Osteoblast (primary cell): ENCODE results near the gene SPATA6L. TPM values are rescaled to one million over a fixed set of nuclear protein-coding genes. Genes with fewer than 3 reads are reported as not detected.

ENCODE experiments used
- DNase-seq: peaks from one replicate; pipeline ENCODE4 v3.0.0; 2011; ENCODE audit warnings: low spot score, mixed read lengths; ENCODE audit not compliant: insufficient read length; ENCODE audit errors: missing footprints
- H2AFZ ChIP-seq: 2 replicates; pipeline ENCODE4 v1.6.0; 2011; ENCODE audit warnings: mild to moderate bottlenecking, low read length
- H3K27ac ChIP-seq: 2 replicates; pipeline ENCODE4 v1.5.1; 2011; ENCODE audit warnings: mild to moderate bottlenecking, low read depth, low read length, moderate library complexity
- H3K27me3 ChIP-seq: 2 replicates; pipeline ENCODE4 v1.6.0; 2012; ENCODE audit warnings: mild to moderate bottlenecking, control low read depth, inconsistent platforms, low read length, moderate library complexity; ENCODE audit not compliant: insufficient read depth
- H3K36me3 ChIP-seq: 2 replicates; pipeline ENCODE4 v1.5.1; 2011; ENCODE audit warnings: mild to moderate bottlenecking, low read length, control low read depth, moderate library complexity; ENCODE audit not compliant: insufficient read depth
- H3K4me1 ChIP-seq: 2 replicates; pipeline ENCODE4 v1.5.1; 2011; ENCODE audit warnings: mild to moderate bottlenecking, low read length, control low read depth, moderate library complexity; ENCODE audit not compliant: insufficient read depth
- H3K4me2 ChIP-seq: 2 replicates; pipeline ENCODE4 v1.6.0; 2011; ENCODE audit warnings: mild to moderate bottlenecking, low read length; ENCODE audit not compliant: insufficient read depth
- H3K4me3 ChIP-seq: fragments of 200-600 bp; sonication (generic); 3 replicates; pipeline ENCODE4 v1.5.1; 2012; ENCODE audit warnings: mild to moderate bottlenecking, low read length, inconsistent platforms; ENCODE audit not compliant: insufficient read depth
- H3K79me2 ChIP-seq: 2 replicates; pipeline ENCODE4 v1.6.0; 2012; ENCODE audit warnings: mild to moderate bottlenecking, low read length, control low read depth, inconsistent platforms; ENCODE audit not compliant: insufficient read depth
- H3K9me3 ChIP-seq: 2 replicates; pipeline ENCODE4 v1.5.1; 2011; ENCODE audit warnings: low read depth, low read length, control low read depth
- H4K20me1 ChIP-seq: 2 replicates; pipeline ENCODE4 v1.6.0; 2012; ENCODE audit warnings: mild to moderate bottlenecking, low read length, control low read depth; ENCODE audit not compliant: insufficient read depth
- total RNA-seq: library from RNA; depleted of rRNA; stranded (reverse); fragments of >200 nt; gene quantifications from 2 replicates; pipeline ENCODE4 v1.2.3, GENCODE V29; 2012
- TF ChIP-seq, protein P1 (sequence below): IDR thresholded peaks from 2 replicates; pipeline ENCODE4 v1.5.1; 2011; ENCODE audit warnings: mild to moderate bottlenecking, low read depth, low read length, moderate library complexity; ENCODE audit errors: extremely low read depth

Gene SPATA6L
- total RNA-seq, 1 donor: 0.72 TPM

DNA sequence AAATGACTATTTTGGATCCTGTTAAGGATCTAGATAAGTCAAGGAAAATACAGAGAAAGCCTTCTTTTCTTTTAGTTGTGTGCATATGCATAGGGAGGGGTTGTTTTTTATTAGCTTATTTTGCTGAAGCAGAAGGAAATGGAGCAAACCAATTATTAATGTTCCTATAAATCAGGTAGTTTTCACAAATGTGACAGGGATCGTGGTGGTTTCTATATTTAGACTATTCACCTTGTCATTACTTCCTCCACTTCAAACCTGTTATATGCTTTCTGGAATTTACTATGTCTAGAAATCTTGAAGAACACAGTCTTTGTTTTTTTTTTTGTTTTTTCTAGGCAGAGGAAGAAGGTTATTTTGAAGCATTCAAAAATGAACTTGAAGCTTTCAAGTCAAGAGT lies 35.2 kb upstream of the SPATA6L start:
- TF ChIP-seq, protein P1, sequence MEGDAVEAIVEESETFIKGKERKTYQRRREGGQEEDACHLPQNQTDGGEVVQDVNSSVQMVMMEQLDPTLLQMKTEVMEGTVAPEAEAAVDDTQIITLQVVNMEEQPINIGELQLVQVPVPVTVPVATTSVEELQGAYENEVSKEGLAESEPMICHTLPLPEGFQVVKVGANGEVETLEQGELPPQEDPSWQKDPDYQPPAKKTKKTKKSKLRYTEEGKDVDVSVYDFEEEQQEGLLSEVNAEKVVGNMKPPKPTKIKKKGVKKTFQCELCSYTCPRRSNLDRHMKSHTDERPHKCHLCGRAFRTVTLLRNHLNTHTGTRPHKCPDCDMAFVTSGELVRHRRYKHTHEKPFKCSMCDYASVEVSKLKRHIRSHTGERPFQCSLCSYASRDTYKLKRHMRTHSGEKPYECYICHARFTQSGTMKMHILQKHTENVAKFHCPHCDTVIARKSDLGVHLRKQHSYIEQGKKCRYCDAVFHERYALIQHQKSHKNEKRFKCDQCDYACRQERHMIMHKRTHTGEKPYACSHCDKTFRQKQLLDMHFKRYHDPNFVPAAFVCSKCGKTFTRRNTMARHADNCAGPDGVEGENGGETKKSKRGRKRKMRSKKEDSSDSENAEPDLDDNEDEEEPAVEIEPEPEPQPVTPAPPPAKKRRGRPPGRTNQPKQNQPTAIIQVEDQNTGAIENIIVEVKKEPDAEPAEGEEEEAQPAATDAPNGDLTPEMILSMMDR: no peak
- H3K9me3 ChIP-seq: no peaks in the 10 kb centered on the region
- no peak for DNase-seq
- H3K4me1 ChIP-seq: peaks cover 8% of the 10 kb centered on the region
- H3K36me3 ChIP-seq: peaks cover 33% of the 10 kb centered on the region
- no peak overlapping the region for H2AFZ ChIP-seq
- H3K4me2 ChIP-seq: no peak overlapping the region
- peaks cover 3% of the 10 kb centered on the region for H4K20me1 ChIP-seq
- no peak overlapping the region for H3K4me3 ChIP-seq
- peaks cover 5% of the 10 kb centered on the region for H3K79me2 ChIP-seq
- no peaks in the 10 kb centered on the region for H3K27me3 ChIP-seq
- no peak overlapping the region for H3K27ac ChIP-seq

GRCh38 chr9:4700932-4701331 lies 34.7 kb upstream of the SPATA6L start:
- Histone ChIP-seq H3K4me2 (no peak overlapping the region), H3K27ac (no peak overlapping the region), H2AFZ (no peak overlapping the region), H3K9me3 (no peaks in the 10 kb centered on the region), H3K79me2 (peaks cover 9% of the 10 kb centered on the region), H3K4me3 (no peak overlapping the region), H3K4me1 (peaks cover 8% of the 10 kb centered on the region), H4K20me1 (peaks cover 6% of the 10 kb centered on the region), H3K36me3 (peaks cover 33% of the 10 kb centered on the region), H3K27me3 (no peaks in the 10 kb centered on the region)
- TF ChIP-seq, protein P1: no peak
- no peak for DNase-seq

DNA sequence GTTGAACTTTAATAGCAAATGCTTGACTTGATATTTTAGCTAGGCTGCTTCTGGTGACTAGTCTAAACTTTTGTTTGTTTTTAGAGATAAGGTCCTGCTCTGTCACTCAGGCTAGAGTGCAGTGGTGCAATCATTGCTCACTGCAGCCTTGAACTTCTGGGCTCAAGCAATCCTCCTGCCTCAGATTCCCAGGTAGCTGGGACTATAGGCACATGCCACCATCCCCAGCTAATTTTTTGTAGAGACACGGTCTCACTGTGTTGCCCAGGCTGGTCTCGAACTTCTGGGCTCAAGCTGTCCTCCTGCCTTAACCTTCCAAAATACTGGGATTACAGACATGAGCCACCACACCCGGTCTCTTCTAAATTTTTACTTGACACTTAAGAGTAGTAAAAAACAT lies 33.8 kb upstream of the SPATA6L start:
- no peak overlapping the region for H3K4me2 ChIP-seq
- peaks cover 15% of the 10 kb centered on the region for H3K79me2 ChIP-seq
- H2AFZ ChIP-seq: no peak overlapping the region
- no peaks in the 10 kb centered on the region for H3K27me3 ChIP-seq
- H3K4me3 ChIP-seq: no peak overlapping the region
- peaks cover 36% of the 10 kb centered on the region for H3K36me3 ChIP-seq
- peaks cover 6% of the 10 kb centered on the region for H4K20me1 ChIP-seq
- no peaks in the 10 kb centered on the region for H3K9me3 ChIP-seq
- no peak overlapping the region for H3K27ac ChIP-seq
- DNase-seq: no peak
- TF ChIP-seq, protein P1: no peak
- H3K4me1 ChIP-seq: peaks cover 8% of the 10 kb centered on the region

- Histone ChIP-seq H3K36me3 (peaks cover 36% of the 10 kb centered on the region), H3K27me3 (no peaks in the 10 kb centered on the region), H3K27ac (peak overlapping the region; percentile 72), H3K4me3 (no peak overlapping the region), H4K20me1 (peaks cover 6% of the 10 kb centered on the region), H2AFZ (no peak overlapping the region), H3K9me3 (no peaks in the 10 kb centered on the region), H3K79me2 (peaks cover 55% of the 10 kb centered on the region), H3K4me2 (no peak overlapping the region), H3K4me1 (peaks cover 28% of the 10 kb centered on the region)
- TF ChIP-seq, protein P1: no peak
- DNase-seq: peak; percentile 74
Measured at GRCh38 chr9:4691795-4692194, 25.5 kb upstream of the SPATA6L start.
